HG02610 (cell line): ENCODE measurements around the gene RANBP3.
"Not testable (repeated sequence)": the region's sequence is repeated elsewhere in the genome, so short reads cannot be mapped to it uniquely, and the experiment has no call there.

Source experiments
- ATAC-seq: cut with Tn5 transposase; IDR thresholded peaks from one replicate; pipeline ENCODE4 v1.9.1; 2021; ENCODE audit warnings: mild to moderate bottlenecking, moderate library complexity; ENCODE audit not compliant: unreplicated experiment

RANBP3 gene

DNA sequence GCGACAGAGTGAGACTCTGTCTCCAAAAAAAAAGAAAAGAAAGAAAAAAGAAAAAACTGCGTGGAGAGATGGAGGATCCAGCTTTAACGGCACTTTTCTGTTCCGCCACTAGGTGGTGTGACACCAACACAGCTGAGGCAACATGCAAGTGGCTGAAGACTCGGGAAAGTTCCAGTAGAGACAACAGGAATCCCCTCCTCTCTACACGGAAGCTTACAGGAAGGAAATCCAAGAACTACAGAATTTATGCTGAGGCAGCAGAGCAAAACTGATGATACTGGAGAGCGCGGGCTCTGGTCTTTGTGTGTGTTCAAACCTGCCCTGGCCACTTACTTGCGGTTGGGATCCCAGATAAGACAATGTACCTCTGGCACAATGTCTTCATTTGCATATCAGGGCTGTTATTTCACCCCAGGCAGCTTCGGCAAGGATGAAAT is 9.9 kb downstream of the RANBP3 start:
- ATAC-seq: no peak

DNA sequence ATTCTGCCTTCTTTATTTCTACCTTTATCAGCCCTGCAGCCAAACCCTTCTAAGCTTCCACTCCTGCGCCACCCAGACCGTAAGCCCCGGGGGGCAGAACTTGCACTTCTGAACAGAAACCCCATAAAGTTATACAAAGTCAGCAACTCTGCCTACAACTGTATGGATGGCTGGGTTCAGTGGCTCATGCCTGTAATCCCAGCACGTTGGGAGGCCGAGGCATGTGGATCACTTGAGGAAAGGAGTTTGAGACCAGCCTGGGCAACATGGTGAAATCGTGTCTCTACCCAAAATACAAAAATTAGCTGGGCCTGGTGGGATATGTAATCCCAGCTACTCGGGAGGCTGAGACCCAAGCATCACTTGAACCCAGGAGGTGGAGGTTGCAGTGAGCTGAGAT is 10.4 kb downstream of the RANBP3 start:
- ATAC-seq: no peak

GRCh38 chr19:5966941-5967340 is 11.0 kb downstream of the RANBP3 start:
- ATAC-seq: no peak

- no peak for ATAC-seq
Observed at GRCh38 chr19:5966215-5966614, 11.7 kb downstream of the RANBP3 start.

GRCh38 chr19:5964816-5965565 is 12.9 kb downstream of the RANBP3 start:
- ATAC-seq: no peak

GRCh38 chr19:5963855-5964254 is 14.1 kb downstream of the RANBP3 start:
- no peak for ATAC-seq

DNA sequence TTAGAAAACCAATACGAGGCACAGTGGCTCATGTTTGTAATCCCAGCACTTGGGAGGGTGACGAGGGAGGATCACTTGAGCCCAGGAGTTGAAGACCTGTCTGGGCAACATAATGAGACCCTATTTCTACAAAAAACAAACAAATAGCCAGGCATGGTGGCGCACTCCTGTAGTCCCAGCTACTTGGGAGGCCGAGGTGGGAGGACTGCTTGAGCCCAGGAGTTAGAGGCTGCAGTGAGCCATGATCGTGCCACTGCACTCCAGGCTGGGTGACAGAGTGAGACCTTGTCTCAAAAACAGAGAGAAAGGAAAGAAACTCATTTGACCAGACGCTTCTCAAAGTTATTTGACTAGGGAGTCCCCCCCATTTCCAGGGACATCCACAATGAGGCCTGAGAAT is 14.7 kb downstream of the RANBP3 start:
- ATAC-seq: not testable (repeated sequence)

DNA sequence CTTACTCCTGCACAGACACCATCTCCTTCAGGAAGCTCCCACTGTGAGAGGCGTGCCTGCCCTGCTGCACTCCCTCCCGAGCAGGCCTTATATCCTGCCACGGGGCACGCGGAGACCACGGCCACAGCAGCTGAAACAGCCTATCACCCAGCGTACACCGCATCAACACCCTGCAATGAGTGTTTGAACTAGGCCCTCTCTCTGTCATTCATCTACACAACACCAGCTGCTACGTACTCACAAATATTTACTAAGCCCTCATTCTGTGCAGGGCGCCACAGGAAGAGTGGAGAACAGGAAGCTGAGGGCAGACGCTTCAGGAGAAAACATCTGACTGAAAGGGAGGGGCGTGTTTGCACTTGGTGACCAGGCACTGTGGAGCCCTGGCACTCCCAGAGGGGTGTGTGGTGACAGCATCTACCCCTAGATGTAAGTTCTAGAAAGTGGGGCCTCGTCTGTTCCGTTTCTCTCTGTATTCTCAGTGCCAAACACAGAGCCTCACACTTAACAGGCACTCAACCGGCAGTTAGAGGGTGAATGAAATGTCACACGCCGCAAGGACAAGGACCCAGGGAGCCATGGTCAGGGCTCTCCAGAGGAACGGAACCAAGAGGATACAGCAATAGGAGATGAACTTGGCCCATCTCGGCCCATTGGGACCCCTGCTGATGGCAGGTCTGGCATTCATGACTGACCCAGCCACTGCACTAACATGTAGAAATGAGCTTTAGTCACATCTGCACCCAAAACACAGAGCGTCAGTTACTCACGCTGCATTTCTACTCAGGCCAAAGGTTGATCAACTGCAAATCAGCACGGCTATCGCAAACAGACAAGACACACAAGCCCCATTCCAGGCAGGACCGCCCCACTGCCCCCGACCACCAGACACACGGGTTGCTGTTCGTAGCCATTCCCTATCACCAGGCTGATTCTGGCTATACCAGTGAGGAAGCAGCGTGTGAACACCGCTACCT is 15.7 kb downstream of the RANBP3 start:
- ATAC-seq: no peak

DNA sequence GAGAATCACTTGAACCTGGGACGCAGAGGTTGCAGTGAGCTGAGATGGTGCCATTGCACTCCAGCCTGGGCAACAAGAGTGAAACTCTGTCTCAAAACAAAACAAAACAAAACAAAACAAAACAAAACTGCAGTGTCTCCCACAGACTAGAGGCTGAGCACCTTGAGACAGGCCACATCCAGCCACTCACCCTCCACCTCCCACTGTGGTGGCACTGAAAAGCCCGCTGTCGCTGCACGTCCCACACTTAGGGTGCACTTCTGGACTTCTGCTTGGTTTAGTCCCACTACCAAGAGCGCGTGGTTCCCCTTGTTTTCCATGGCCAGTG is 16.3 kb downstream of the RANBP3 start:
- not testable (repeated sequence) for ATAC-seq

DNA sequence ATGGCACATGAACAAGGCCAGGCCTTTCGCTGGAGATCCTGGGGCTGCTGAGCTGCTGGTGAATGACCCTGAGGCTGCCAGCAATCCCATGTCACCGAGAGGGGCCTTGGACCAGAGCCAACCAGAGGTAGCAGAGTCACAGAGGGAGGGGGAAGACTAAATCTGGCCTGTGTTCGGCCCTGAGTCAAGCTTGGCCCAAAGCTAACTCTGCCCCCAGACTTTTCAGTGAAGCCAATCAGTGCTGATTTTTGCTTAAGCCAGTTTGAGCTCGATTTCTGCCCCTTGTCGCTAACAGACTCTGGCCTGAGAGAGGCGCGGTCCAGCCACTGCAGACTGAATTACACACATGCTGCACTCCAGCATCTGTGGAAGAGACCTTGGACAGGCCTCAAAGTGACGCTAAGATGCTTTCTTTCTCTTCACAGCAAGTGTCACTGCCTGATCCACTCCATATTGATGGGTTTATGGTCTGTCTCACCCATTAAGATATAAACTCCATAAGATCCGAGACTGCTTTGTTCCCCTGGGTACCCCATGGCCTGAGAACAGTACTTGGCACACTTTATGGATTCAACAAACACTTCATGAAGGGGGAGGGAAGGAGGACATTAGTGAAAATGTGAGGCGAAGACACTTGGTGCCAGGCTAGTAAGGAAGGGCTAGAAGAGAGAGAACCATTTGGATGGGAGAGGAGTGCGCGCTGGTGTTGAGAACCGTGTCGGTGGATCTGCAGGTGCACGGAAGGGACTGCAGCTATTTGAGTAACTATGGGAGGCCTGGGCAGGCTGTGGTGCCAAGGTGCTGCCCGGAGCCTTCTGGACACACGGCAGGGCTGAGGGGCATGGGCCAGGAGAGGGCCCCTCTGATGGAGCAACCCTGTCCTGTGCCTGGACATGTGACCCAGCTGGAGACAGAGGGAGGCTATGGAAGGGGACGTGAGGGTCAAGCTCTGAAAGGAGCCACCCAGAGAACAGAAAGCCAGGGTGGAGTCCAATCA is 17.6 kb downstream of the RANBP3 start:
- no peak for ATAC-seq

DNA sequence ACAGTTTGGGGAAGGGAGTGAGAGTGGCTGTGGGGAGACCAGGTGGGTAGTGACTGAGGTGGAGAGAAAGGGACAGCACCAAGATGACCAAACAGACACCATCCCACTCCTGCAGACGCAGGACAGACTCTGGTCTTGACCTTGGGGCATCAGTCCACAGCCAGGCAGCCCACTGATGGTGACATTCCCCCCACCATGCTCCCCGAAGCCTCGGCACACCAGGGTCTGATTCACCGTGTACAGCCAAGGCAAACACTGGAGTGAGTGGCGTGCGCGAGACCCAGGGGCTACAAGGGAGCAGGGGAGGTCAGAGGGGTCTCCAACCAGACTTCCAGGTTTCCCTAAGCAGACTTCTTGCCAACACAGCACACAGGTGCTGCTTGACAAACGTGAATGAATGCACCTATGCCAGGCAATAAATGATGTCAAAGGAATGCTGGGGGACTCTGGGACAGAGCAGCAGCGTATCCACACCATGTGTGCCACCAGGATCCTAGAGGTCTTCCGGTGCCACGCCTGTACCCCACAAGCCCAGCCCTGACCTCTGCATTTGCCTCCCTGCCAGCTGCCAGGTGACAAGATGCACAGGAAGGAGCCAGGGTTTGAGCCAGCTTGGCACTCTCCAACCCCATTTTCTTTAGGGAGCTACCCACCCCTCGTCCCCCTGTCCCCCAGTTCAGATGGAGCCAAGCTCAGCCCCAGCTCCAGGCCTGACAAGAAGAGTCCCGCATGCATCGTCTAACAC is 18.5 kb downstream of the RANBP3 start:
- ATAC-seq: no peak

DNA sequence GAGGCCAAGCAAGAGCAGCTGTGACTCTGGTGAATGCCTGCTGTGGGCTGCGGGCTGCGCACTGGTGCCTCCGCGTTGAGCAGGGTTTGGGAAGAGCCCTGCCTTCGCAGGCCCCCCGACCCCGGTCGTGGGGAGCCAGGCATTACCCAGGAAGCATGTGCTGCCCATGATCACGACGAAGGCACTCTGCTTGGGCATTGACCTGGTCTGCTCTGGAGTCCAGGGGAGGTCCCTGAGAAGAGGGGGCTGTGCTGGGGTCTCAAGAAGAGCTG is 19.2 kb downstream of the RANBP3 start:
- no peak for ATAC-seq

GRCh38 chr19:5958074-5958850 is 19.7 kb downstream of the RANBP3 start:
- ATAC-seq: no peak

GRCh38 chr19:5957170-5957569 is 20.8 kb downstream of the RANBP3 start:
- ATAC-seq: no peak

GRCh38 chr19:5956728-5957127 is 21.2 kb downstream of the RANBP3 start:
- no peak for ATAC-seq

DNA sequence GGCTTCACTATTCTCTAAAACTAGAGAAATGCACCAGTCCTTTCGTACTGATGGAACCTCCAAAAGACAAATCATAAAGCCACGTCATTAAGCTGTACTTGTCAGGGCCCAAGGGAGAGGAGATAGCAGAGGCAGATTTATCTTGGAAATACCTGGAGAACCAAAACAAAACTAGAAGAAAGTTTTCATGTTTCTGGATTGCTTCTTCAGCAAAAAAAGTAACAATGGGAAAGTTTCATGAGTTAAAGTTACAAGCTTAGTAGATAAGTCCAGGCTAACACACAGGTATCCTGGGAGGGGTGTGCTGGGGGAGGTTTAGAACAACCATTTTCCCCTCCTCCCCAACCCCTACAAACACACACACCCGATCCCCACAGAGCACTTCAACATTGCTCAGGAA is 21.6 kb downstream of the RANBP3 start:
- ATAC-seq: no peak

DNA sequence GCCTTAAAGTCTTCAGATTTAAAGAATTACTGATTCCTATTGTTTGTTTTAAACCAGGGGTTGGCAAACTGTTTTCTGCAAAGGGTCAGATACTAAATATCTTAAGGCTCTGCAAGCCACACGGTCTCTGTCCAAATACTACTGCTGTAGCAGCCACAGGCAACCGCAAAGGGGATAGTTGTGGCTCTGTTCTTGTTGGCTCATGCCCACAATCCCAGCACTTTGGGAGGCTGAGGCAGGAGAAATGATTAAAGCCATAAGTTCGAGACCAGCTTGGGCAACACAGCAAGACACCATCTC is 22.4 kb downstream of the RANBP3 start:
- ATAC-seq: no peak

- no peak for ATAC-seq
Observed at GRCh38 chr19:5954293-5954692, 23.6 kb downstream of the RANBP3 start.

DNA sequence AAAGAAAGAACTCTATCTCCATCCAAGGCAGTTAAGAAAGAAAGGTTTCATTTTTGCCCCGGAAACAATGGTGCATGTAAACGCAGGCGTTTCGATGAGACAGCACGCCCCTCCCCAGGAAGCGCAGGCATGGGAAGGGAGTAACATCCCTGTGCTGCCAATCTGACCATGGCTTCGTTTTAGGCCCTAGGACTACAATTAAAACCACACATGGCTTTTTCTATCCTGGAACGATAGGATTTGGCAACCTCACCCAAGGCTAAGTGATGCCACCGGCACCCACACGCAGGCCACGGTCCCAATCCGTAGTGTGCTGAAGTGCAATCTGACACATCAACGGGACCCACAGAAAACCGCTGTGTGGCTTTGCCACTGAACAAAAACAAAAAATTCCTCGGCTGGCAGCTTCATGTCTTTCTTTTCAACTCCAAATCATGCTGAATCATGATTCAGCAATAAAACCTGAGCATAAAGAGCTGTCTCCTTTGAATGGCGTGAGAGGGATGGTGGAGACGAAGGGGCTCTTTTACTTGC is 24.2 kb downstream of the RANBP3 start:
- ATAC-seq: no peak
